Breast epithelium (tissue), 4 donors: ENCODE measurements around the gene ALDH1A2. TPM values are rescaled to one million over a fixed set of nuclear protein-coding genes. Genes with fewer than 3 reads are reported as not detected.
"Not testable (repeated sequence)": the region's sequence is repeated elsewhere in the genome, so short reads cannot be mapped to it uniquely, and the experiment has no call there.

Source experiments
- DNase-seq, 2 donors: peaks; one replicate each; pipeline ENCODE4 v3.0.0-alpha.2; 2019; ENCODE audit warnings: low spot score in 2 of 2
- H3K27ac ChIP-seq, 2 donors: fragments of 200-600 bp; sonication (generic) in 1 of 2; one replicate each; pipeline ENCODE4 v1.5.1; 2016 to 2019; ENCODE audit warnings: mild to moderate bottlenecking in 1 of 2
- H3K27me3 ChIP-seq, 2 donors: fragments of 200-600 bp; sonication (generic) in 1 of 2; one replicate each; pipeline versions ENCODE4 v1.5.1 to v1.6.0; 2017 to 2019; ENCODE audit warnings: control low read depth in 1 of 2, mild to moderate bottlenecking in 1 of 2
- H3K36me3 ChIP-seq: fragments of 200-600 bp; one replicate; pipeline ENCODE4 v1.5.1; 2019
- H3K4me1 ChIP-seq, 2 donors: fragments of 200-600 bp; sonication (generic); one replicate each; pipeline ENCODE4 v1.5.1; 2016 to 2019; ENCODE audit warnings: control low read depth in 1 of 2
- H3K4me3 ChIP-seq, 3 donors: fragments of 200-600 bp; sonication (generic); 1 replicate in 2 of 3; 2 replicates in 1 of 3; pipeline ENCODE4 v1.5.1; 2016 to 2019; ENCODE audit warnings: mild to moderate bottlenecking in 3 of 3, moderate library complexity in 2 of 3
- H3K9me3 ChIP-seq, 2 donors: fragments of 200-600 bp; sonication (generic) in 1 of 2; one replicate each; pipeline ENCODE4 v1.5.1; 2016 to 2019; ENCODE audit warnings: control low read depth in 1 of 2
- POLR2A ChIP-seq: fragments of 450-650 bp; IDR thresholded peaks from one replicate; pipeline ENCODE4 v1.6.1; 2016; ENCODE audit warnings: antibody characterized with exemption, mild to moderate bottlenecking, moderate library complexity
- POLR2AphosphoS5 ChIP-seq, 3 donors: sonication (generic); formaldehyde crosslinking; IDR thresholded peaks; one replicate each; pipeline ENCODE4 v1.6.1; 2017; ENCODE audit warnings: antibody characterized with exemption in 3 of 3
- intact Hi-C: fragments of 100-400 bp; cut with DNase I; formaldehyde crosslinking; loops from one replicate; pipeline ENCODE4 v1.15.1; 2023; ENCODE audit warnings: low total_unique reads
- total RNA-seq, 3 donors: library from RNA; depleted of rRNA; stranded (reverse); fragments of >200 nt; gene quantifications; one replicate each; pipeline ENCODE4 v1.1.0, GENCODE V29; 2016
- TF ChIP-seq, protein P1 (sequence below), 3 donors: fragments of 450-650 bp; IDR thresholded peaks; one replicate each; pipeline ENCODE4 v1.5.1; 2016 to 2017; ENCODE audit warnings: antibody characterized with exemption in 3 of 3, mild to moderate bottlenecking in 3 of 3, moderate library complexity in 3 of 3

Gene ALDH1A2
- total RNA-seq, result 10 to 100 TPM in 2 of 3 donors, 1 to 10 TPM in 1; 6.1 to 19.6 (median 11.1) TPM

DNA sequence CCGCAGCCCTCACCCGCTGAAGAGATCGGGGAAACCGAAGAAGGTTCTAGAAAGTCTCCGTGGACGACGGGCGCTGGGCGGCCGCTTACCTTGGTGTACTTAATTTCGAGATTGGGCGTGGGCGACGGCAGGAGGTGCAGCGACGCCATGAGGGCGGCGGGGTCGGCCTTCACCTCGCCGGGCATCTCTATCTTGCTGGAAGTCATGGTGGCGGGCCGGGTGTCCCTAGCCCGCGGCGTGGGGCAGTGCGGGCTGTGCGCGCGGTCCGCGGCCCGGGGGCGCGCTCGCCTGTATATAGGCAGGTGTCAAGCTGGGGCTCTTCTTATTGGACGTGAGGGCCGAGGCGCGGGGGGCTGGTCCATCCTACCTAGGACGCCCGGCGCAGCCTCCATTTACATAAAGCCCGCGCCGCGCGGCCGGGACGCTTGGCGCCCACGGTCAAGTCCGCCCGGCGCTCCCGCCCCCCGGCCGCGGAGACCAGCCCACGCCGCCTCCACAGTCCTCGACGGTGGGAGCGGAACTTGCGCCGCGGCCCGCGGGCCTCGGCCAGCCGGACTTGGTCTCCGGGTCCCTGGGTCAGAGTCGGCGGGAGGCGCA lies at the start of gene ALDH1A2:
ALDH1A2 (minus strand) TSS at position 267 of the 597 bp plus-strand sequence; CDS start at position 206, 61 bp downstream.
- no peaks in the 10 kb centered on the region for H3K36me3 ChIP-seq
- H3K9me3 ChIP-seq, result no peaks in the 10 kb centered on the region
- TF ChIP-seq, protein P1, sequence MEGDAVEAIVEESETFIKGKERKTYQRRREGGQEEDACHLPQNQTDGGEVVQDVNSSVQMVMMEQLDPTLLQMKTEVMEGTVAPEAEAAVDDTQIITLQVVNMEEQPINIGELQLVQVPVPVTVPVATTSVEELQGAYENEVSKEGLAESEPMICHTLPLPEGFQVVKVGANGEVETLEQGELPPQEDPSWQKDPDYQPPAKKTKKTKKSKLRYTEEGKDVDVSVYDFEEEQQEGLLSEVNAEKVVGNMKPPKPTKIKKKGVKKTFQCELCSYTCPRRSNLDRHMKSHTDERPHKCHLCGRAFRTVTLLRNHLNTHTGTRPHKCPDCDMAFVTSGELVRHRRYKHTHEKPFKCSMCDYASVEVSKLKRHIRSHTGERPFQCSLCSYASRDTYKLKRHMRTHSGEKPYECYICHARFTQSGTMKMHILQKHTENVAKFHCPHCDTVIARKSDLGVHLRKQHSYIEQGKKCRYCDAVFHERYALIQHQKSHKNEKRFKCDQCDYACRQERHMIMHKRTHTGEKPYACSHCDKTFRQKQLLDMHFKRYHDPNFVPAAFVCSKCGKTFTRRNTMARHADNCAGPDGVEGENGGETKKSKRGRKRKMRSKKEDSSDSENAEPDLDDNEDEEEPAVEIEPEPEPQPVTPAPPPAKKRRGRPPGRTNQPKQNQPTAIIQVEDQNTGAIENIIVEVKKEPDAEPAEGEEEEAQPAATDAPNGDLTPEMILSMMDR (IDR thresholded peaks at IDR 0.05), result no peak
- TF ChIP-seq POLR2AphosphoS5 (IDR thresholded peaks at IDR 0.05), result no peak
- TF ChIP-seq POLR2A, result no peak
- H3K4me1 ChIP-seq, result peaks cover 0 to 5% of the 10 kb centered on the region in 2 donors
- peak within 1 kb of the TSS; percentile 4 to 18 for H3K27ac ChIP-seq
- intact Hi-C loops, result no loop called here
- H3K4me3 ChIP-seq, result peak within 1 kb of the TSS; percentile 46 to 69 (median 55)
- DNase-seq, result no peak
- H3K27me3 ChIP-seq, result peaks cover 0 to 48% of the 10 kb centered on the region in 2 donors

DNA sequence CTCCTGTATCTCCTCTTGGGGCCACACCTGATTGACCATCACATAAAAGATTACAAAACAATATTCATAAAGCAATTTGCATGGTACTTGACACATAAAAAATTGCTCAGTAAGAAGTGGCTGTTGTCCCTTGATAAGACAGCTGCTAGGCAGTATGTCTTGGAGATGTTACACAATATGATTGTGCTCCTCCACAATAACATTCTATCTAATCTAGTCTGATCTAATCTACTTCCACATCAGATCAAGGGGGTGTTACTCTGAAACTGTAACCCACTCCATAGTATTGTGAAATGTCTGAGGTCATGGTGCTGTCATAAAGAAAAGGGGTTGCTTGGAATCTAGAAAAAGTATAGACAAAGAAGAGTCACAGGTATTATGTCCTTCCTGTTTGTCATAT lies 49.3 kb upstream of the ALDH1A2 start:
- H3K4me1 ChIP-seq, result no peaks in the 10 kb centered on the region
- no peaks in the 10 kb centered on the region for H3K27me3 ChIP-seq
- no peaks in the 10 kb centered on the region for H3K36me3 ChIP-seq
- no peaks in the 10 kb centered on the region for H3K9me3 ChIP-seq
- no peak for DNase-seq
- intact Hi-C loops, result no loop called here
- no peak overlapping the region for H3K4me3 ChIP-seq
- TF ChIP-seq POLR2A (no peak), POLR2AphosphoS5 (IDR thresholded peaks at IDR 0.05) (no peak)
- TF ChIP-seq, protein P1 (IDR thresholded peaks at IDR 0.05), result no peak
- H3K27ac ChIP-seq, result no peak overlapping the region

DNA sequence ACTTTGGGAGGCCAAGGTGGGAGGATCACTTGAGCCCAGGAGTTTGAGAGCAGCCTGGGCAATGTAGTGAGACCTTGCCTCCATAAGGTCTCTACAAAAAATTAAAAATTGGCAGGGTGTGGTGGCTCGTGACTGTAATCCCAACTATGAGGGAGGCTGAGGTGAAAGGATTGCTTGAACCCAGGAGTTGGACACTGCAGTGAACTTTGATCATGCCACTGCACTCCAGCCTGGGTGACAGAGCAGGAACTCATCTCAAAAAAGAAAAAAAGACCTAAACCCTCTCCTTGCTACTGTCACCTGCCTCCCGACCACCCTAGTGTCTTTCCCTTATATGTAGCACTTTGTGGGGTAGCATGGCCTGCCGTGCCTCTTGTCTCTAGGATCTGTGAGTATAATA lies 48.9 kb upstream of the ALDH1A2 start:
- H3K36me3 ChIP-seq, result no peaks in the 10 kb centered on the region
- H3K27ac ChIP-seq, result no peak overlapping the region
- no peak overlapping the region for H3K4me3 ChIP-seq
- no peaks in the 10 kb centered on the region for H3K27me3 ChIP-seq
- intact Hi-C loops, result no loop called here
- TF ChIP-seq POLR2AphosphoS5 (IDR thresholded peaks at IDR 0.05) (no peak), POLR2A (no peak)
- TF ChIP-seq, protein P1 (IDR thresholded peaks at IDR 0.05), result no peak
- no peaks in the 10 kb centered on the region for H3K4me1 ChIP-seq
- no peaks in the 10 kb centered on the region for H3K9me3 ChIP-seq
- no peak for DNase-seq

DNA sequence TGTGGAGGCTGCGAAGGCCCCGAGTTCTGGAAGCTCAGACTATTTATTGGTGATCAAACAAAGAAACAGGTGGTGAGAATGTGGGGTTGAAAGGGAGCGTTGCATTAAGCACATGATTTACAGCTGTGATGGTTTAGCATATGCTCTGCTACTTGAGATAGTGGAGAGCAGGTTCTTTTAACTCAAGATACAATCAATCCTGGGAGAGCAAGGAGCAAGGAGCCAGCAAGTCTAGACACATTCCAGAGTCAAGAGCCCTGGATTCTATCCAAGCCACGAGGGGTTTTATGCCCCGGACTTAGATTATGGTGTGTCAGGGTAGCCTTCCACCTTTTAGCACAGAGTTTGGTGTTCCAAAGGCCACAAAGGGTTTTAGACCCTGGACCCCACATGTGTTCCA lies 47.8 kb upstream of the ALDH1A2 start:
- H3K27me3 ChIP-seq, intact Hi-C loops, H3K27ac ChIP-seq, H3K4me1 ChIP-seq, DNase-seq, H3K36me3 ChIP-seq, H3K9me3 ChIP-seq, H3K4me3 ChIP-seq: not testable (repeated sequence)

DNA sequence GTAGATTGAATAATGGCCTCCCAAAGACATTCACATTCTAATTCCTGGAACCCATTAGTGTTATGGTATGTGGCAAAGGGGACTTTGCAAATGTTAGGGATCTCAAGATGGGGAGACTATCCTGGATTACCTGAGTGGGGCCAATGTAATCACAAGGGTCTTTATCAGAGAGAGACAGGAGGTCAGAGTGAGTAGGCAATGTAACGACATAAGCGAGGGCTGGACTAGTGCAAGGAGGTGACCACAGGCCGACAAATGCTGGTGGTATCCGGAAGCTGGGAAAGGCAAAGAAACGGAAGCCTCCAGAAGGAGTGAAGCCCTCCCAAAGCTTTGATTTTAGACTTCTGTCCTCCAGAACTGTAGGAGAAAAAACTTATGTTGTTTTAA lies 46.2 kb upstream of the ALDH1A2 start:
- H3K36me3 ChIP-seq, result no peaks in the 10 kb centered on the region
- no peak overlapping the region for H3K27ac ChIP-seq
- H3K4me3 ChIP-seq, result no peak overlapping the region
- H3K4me1 ChIP-seq, result no peaks in the 10 kb centered on the region
- no peak for DNase-seq
- H3K9me3 ChIP-seq, result no peaks in the 10 kb centered on the region
- TF ChIP-seq POLR2AphosphoS5 (IDR thresholded peaks at IDR 0.05) (no peak), POLR2A (no peak)
- TF ChIP-seq, protein P1 (IDR thresholded peaks at IDR 0.05), result no peak
- H3K27me3 ChIP-seq, result no peaks in the 10 kb centered on the region
- intact Hi-C loops, result no loop called here
